Measurements from ENCODE around the gene NUDT10.

Gene NUDT10

DNA sequence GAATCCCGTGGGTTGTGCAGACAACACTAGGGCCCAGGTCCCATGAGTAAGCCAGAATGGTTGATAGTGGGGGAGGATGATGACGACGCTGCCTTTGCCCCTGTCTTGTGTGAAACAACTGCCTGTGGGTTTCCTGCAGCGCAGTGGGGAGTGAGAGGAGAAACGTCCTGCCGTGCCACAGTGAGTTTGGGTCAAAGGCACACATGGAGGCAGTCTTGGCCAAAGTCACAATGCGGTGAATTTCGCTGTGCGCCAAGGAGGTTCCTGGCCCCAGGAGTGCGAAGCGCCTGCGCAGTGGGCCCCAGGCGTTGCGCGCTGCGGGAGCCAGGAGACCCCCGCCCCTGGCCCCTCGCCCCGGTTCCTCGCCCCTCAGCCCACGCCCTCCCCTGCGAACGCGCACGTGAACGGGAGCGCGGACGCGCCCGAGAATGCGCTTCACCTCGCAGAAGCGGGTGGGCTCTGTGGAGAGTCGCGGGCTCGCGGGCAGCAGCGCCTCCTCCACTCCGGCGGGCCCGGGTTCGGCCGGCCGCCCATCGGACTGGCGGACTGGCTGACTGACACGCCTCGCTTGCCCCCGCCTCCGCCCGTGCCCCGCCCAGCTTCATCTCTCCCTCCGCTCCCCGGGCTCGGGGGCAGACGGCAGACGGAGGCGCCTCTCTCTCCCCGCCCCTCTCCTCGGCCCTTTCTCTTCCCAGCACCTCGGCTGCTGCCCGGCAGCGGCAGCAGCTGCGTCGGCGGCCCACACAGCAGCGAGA lies at the start of gene NUDT10:
Gene NUDT10, plus strand, starts transcription at position 635 of the 755 bp plus-strand sequence. CDS start 144 bp downstream, outside the sequence.
- DNase-seq, result peak; percentile 83 to 86

DNA sequence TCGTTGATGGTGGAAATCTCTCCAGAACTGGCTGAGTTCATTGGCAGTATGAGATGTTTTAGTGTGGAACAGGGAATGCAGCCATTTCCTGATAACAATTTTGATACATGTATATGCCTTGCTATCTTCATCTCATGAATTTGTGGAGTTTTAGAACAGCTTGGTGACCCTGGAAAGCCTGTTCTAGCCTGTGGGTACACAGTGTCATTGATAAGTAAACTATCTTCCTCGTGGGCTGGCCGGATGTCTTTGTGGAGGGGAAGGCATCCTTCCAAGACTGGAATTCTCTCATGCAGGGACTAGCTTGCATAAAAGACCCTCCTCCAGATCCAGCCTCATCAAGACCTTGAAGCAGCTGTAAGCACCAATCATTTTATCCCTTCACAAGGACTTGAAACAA lies 40.2 kb upstream of the NUDT10 start:
- no peak for DNase-seq

DNA sequence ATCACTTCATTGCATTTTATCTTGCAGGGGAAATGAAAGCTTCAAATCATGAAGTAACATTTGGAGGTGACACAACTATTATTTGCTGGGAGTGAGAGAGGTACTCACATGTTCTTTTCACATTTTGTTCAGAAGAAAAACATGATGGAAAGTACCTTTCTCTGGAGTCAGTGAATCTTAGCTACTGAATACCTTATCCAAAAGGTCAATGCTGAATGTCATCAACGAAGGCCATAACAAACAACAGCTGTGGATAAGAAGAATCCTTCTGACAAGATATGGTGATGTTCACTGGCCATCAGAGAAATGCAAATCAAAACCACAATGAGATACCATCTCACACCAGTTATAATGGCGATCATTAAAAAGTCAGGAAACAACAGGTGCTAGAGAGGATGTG lies 36.5 kb upstream of the NUDT10 start:
- no peak for DNase-seq

DNA sequence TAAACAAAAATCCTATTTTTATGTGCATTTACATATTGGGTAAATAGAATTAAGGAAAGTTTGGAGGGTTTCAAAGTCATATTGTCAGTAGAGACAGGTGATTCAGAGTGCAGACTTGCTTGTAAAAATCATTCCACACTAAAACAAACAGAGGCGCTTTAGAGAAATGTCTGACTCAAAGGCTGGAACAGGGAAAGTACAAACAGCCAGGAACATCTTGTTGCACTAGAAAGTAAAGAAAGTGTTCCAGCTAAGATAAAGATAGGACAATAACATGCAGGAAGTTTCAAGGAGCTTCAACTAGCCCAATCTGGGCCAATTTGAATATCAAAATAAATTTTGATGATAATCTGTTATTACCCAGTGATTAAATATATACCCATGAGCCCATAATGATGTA lies 16.4 kb upstream of the NUDT10 start:
- no peak for DNase-seq

DNA sequence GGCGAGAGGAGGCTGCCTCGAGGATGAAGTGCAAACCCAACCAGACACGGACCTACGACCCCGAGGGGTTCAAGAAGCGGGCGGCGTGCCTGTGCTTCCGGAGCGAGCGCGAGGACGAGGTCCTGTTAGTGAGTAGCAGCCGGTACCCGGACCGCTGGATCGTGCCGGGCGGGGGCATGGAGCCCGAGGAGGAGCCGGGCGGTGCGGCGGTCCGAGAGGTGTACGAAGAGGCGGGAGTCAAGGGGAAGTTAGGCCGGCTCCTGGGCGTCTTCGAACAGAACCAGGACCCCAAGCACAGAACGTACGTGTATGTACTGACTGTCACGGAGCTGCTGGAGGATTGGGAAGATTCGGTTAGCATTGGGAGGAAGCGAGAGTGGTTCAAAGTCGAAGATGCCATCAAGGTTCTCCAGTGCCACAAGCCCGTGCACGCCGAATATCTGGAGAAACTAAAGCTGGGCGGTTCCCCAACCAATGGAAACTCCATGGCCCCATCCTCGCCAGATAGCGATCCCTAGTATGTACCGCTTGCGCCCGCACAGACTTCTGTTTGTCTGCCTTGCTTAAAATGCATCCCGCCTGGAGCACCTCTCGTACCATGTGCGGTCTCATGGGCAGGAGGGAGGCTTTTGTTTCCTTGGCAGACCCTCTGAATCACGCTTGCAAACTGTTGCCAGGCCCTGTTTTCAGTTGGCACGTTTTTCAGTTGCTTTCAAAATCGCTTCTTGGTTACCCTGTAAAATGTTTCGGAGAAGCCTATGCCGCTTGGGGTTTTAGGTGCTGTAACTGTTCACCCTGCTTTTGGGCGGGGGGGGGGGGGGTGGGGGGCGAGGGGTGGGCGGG lies 542 bp downstream of the NUDT10 start:
- peak in 1 of 2 experiments; percentile 27 for DNase-seq

DNA sequence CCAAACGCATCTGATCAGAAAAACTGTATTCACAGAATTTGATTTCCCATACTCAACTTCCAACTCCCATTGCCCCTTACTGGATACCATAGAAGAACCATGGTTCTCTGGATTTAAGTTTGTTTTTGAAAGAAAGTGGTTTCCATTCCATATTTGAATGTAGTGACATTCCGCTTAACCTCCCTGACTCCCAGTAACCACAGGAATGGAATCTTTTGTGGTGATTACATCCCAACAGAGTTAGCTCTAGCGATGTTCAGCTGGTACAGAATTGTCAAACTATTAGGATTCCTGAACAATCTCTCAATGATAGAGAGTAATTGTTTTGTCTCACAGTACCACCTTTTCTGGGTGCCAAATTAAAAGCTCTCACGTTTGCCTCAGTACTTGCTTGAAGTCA lies 1.7 kb downstream of the NUDT10 start:
- DNase-seq, result no peak

DNA sequence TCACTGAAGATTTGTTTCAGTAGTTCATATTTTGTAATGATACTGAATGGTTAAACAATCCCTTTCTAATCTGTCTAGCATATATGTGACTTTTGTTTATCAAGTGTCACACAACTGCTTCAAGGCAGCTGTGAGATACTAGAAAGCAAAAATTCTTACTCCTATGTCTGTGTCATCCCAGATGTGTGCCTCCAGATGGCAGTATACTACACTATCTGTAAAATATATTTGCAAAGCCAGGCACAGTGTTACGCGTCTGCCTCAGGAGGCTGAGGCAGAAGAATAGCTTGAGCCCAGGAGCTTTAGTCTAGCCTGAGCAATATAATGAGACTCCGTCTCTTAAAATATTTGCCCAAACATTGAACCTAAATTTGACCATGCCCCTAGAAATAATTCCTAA lies 4.0 kb downstream of the NUDT10 start:
- DNase-seq, result peak in 1 of 2 experiments; percentile 76

DNA sequence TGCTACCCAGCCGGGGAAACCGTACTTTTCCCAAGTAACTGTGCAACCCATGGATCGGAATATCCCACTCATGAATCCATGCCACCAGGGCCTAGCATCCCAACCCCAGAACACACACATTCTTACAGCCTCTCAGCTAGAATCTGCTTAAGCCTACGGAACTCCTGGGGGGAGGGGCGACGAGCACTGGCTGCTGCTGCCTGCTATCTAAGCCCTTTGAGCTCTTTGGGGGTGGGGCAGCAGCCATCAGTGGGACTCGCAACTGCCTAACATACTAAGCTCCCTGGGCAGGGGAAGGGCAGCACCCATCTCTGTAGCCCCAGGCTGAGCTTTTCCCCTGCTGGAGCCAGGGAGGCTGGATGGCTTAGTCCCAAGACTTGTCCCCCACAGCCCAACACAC lies 28.6 kb downstream of the NUDT10 start:
- DNase-seq, result no peak

DNA sequence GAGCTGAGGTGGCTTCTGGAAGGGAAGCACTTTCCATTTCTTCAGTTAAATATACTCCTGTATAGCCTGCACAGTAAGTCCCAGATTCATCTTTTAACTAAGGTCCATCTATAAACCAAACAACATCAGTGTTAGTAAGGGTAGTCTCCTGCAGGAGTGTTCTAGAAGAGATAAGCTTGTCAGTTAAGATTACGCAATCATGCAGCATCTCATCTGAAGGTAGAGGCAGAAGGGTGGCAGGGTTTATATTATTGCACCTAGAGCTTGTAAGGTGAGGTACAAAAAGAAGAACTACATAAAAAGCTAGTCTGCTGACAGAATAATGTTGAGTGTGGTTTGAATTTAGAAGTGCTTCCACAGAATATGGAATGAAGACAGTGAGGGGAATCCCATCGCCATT lies 44.0 kb downstream of the NUDT10 start:
- no peak for DNase-seq
